GM10847 (cell line): ENCODE measurements around the gene ATXN1.

ENCODE experiments used
- POLR2A ChIP-seq: IDR thresholded peaks from 2 replicates; pipeline ENCODE4 v1.6.1; 2011; ENCODE audit not compliant: insufficient read length; ENCODE audit errors: extremely low read depth

ATXN1 gene

DNA sequence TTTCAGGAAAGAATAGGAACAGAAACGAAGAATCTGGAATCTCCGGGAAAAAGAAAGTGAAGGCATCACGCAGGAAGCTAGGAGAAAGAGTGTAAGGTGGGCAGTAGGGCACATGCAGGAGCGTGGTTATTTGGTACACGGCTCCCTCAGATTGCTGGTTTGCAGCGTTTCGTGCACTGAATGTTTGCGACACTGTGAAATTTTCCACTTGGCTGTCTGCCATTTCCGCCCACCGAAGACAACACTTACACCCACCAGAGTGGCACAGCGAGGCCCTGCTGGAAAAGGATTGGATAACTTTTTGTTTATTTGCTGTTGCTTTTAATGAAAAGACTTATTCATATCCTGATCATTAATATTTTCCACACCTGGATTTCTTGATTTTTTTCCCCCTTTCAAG, 274.6 kb downstream of the ATXN1 start:
- TF ChIP-seq POLR2A, result no peak

- no peak for TF ChIP-seq POLR2A
These were observed 277.9 kb downstream of the ATXN1 start for GRCh38 chr6:16483315-16483875.

GRCh38 chr6:16482702-16483314, 278.5 kb downstream of the ATXN1 start:
- TF ChIP-seq POLR2A, result no peak

- no peak for TF ChIP-seq POLR2A
These were observed 279.4 kb downstream of the ATXN1 start for GRCh38 chr6:16481697-16482399.

- no peak for TF ChIP-seq POLR2A
These were observed 280.3 kb downstream of the ATXN1 start for GRCh38 chr6:16480763-16481560.

- no peak for TF ChIP-seq POLR2A
These were observed 283.7 kb downstream of the ATXN1 start for GRCh38 chr6:16477367-16478149.

GRCh38 chr6:16476861-16477260, 284.4 kb downstream of the ATXN1 start:
- TF ChIP-seq POLR2A, result no peak

DNA sequence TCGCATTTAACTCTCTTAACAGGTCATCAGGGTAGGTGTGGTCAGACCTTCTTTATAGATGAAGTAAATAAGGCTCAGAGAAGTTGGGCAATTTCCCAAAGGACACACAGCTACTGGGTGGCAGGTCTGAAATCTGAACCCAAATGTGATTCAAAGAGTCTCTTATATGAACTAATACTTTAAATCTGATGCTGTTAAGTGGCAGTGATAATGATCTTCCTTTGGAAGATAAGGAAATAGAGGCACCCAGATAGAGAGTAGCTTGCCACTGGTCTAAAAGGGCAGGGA, 285.8 kb downstream of the ATXN1 start:
- no peak for TF ChIP-seq POLR2A

DNA sequence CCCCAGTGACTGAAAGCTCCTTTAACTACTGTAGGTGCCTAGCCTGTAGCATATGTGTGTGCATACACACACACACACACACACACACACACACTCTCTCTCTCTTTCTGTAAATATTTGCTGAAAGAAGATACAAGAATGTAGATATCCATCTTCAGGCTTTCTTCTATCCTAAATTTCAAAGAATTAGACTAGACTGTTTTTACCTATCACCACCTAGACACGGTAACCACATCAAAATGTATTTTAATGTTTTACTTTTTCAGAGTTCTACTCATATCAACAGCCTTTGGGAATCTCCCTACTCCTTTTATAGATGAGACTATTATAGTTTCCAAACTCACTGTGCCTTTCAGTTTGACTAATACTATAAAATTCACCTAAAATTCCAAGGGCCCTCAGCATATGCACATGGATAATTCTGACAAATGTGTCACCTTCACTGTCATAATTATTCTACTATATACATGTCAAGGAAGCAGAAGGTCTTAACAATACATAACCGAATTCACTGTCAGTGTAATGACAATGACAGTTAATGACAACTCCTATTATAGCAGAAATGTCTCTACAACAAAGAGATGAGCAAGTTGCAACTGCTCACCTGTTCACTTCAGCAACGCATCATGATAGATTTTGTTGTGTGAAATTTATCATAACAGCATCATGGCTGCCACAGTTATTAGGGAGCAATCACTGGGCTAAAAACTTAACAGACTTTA, 286.3 kb downstream of the ATXN1 start:
- TF ChIP-seq POLR2A, result no peak

DNA sequence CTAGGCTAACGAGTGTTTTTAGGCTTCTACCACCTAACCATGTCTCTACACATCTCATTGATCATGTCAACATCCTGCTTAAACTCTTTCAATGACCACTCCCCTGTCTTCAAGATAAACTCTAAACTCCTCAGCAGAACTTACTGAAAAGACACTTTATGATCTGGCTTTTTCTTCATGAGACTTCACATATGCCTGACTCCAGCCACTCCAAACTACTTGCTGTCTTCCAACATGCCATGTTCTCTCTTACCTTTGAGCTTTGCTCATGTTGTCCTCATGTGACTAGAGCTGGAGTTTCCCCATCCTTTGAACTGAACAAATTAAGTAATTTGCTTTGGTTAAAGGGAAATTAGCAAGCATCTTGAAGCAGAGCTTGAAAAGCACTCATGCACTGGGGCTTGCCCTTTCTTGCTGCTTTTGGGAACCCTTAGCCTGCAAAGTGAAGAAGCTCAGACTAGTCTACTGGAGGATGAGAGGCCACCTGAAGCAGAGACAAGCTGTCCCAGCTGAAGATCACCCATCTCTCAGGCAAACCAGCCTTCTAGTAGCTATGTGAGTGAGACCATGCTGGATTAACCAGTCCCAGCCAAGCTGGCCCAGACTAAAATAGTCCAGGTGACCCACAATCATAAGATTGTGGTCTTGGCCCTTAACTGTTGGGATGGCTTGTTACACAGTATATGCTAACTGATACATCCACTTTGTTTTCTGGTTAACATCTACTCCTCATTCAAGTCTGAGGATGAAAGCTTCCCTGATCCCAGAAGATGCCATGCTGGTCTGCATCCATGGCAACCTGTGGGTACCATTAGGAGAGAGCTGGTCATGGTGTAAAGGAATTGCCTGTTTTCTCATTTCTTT, 287.1 kb downstream of the ATXN1 start:
- TF ChIP-seq POLR2A, result no peak

DNA sequence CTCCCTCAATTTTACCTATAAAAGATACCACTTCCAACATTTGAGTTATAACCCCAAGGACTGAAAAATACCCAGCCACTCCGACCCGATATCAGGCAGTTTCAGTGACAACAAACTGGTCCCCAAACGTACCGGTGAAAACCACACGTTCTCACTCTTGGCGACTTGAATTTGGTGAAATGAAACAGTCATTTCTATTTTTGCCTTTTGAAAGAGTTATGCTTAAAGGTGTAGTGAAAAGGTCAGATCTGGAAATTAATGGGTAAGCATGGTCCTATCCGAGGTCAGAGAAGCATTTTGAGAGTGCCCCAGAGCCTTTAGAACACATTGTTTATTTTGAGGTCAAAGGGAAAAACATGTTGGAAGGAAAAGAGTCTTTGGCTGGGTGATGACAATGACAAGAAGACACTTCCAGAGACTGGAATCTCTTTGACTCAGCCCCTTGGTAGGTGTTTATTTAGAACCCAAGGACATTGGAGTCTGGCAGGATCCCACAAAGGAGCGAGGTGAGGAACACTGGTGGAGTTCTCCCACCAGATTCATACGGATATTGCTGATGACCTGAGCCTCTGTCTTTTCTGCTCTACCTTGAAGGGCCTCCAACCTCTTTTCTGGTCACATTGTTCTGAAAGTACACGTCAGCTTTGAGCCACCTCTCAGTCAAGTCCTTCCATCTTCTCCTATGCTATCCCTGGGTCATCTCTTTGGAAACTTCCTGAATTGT, 287.9 kb downstream of the ATXN1 start:
- TF ChIP-seq POLR2A, result no peak

DNA sequence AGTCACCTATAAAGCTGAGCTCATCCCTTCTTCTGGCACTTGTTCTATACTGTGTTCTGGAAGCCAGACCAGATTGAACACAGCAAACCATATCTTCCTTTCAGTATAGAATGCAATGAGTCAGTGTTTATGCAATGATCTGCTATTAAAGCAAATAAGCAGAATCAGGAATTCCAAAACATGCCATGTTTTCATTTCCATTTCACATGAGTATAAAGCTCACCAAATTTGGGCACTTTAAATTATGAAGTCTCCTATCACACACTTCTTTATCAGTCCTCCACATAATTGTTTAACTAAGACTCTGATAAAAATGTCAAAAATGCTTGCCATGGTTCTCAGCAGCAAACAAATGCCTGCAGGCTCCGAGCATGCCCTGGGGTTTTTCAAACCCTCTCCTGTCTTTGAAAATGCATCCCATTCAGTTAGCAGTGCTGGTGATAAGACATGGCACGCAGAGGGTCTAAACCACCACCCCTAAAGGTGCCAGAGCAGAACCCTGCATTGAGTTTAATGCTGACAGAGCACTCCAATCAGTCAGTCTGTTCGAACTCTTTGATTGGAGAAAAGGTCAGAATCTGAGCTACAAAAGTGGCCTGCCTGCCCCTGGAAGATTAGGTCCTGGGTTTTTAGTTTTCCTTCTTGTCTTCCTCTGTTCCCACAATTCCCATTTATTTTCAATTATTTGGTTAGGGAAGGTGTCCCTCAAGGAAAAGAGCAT, 288.8 kb downstream of the ATXN1 start:
- no peak for TF ChIP-seq POLR2A
